PC-3 (cell line): ENCODE measurements around the gene STAM.

Experiments used
- CTCF ChIP-seq: fragments of 300-600 bp; sonication (generic); conservative IDR thresholded peaks from 2 replicates; pipeline ENCODE4 v1.5.1; 2017; ENCODE audit warnings: antibody characterized with exemption, low read depth, mild to moderate bottlenecking, low read length
- EZH2 ChIP-seq: fragments of 300-600 bp; sonication (generic); IDR thresholded peaks from one replicate; pipeline ENCODE4 v1.6.1; 2017; ENCODE audit warnings: antibody characterized with exemption, mild to moderate bottlenecking, low read length; ENCODE audit not compliant: unreplicated experiment
- EZH2phosphoT487 ChIP-seq: fragments of 300-600 bp; sonication (generic); IDR thresholded peaks from 2 replicates; pipeline ENCODE4 v1.6.1; 2018; ENCODE audit warnings: mild to moderate bottlenecking, antibody characterized with exemption, low read length, borderline replicate concordance

DNA sequence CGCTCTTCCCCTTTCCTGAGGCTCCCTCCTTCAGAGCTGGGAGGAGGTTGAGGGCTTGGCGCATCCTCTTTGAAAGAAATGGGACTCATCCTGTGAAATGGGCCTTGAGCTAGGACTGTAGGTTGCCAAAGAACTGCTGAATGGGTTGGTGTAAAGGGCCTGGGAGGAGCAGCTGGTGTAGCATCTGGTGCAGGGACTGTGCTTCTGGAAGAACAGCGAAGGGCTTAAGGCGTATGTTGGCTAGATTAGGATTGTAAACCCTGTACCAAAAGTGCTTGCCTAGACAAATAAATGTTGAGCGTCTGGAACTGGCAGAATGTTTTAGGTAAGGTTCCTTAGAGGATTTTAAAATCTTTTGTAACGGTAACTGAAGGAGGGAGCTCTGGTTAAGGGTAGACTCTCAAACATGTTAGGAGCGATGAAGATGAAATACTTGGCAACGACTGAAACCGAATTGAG lies 563 bp downstream of the STAM start:
- no peak for TF ChIP-seq CTCF
- no peak for TF ChIP-seq EZH2
- TF ChIP-seq EZH2phosphoT487 = no peak
